ENCODE measurements around the gene IGSF5.
"Not testable (repeated sequence)": the region's sequence is repeated elsewhere in the genome, so short reads cannot be mapped to it uniquely, and the experiment has no call there.

Gene IGSF5

GRCh38 chr21:39744883-39745282, at the start of gene IGSF5:
TSS of gene IGSF5 (plus strand) at chr21:39745183. CDS start at chr21:39745510, 327 bp downstream.
- not testable (repeated sequence) for H3K4me3 Mint-ChIP-seq; DNase-seq (ENCODE audit: low spot score in 2 of 2); H3K27ac Mint-ChIP-seq (ENCODE audit: low read depth); H3K4me1 Mint-ChIP-seq; H3K36me3 Mint-ChIP-seq (ENCODE audit: insufficient read depth); ATAC-seq (replicated peaks; ENCODE audit: extremely low read depth, poor library complexity, severe bottlenecking); H3K27me3 Mint-ChIP-seq
- peaks cover 10% of the 10 kb centered on the region for H3K9me3 Mint-ChIP-seq

GRCh38 chr21:39696196-39696595, 48.8 kb upstream of the IGSF5 start:
- ATAC-seq (replicated peaks; ENCODE audit: extremely low read depth, poor library complexity, severe bottlenecking) (no peak), DNase-seq (ENCODE audit: low spot score in 2 of 2) (no peak)
- H3K4me3 Mint-ChIP-seq, result no peak overlapping the region
- peaks cover 5% of the 10 kb centered on the region for H3K9me3 Mint-ChIP-seq
- no peaks in the 10 kb centered on the region for H3K4me1 Mint-ChIP-seq
- no peak overlapping the region for H3K27ac Mint-ChIP-seq (ENCODE audit: low read depth)
- H3K36me3 Mint-ChIP-seq (ENCODE audit: insufficient read depth), result no peaks in the 10 kb centered on the region
- no peaks in the 10 kb centered on the region for H3K27me3 Mint-ChIP-seq

GRCh38 chr21:39696618-39697017, 48.4 kb upstream of the IGSF5 start:
- no peaks in the 10 kb centered on the region for H3K27me3 Mint-ChIP-seq
- H3K9me3 Mint-ChIP-seq, result peaks cover 5% of the 10 kb centered on the region
- H3K4me3 Mint-ChIP-seq, result no peak overlapping the region
- no peak for DNase-seq (ENCODE audit: low spot score in 2 of 2)
- no peaks in the 10 kb centered on the region for H3K4me1 Mint-ChIP-seq
- no peak overlapping the region for H3K27ac Mint-ChIP-seq (ENCODE audit: low read depth)
- ATAC-seq (replicated peaks; ENCODE audit: extremely low read depth, poor library complexity, severe bottlenecking), result no peak
- H3K36me3 Mint-ChIP-seq (ENCODE audit: insufficient read depth), result no peaks in the 10 kb centered on the region

- no peaks in the 10 kb centered on the region for H3K4me1 Mint-ChIP-seq
- no peak overlapping the region for H3K27ac Mint-ChIP-seq (ENCODE audit: low read depth)
- H3K9me3 Mint-ChIP-seq, result peaks cover 8% of the 10 kb centered on the region
- no peaks in the 10 kb centered on the region for H3K27me3 Mint-ChIP-seq
- DNase-seq (ENCODE audit: low spot score in 2 of 2), result no peak
- no peak for ATAC-seq (replicated peaks; ENCODE audit: extremely low read depth, poor library complexity, severe bottlenecking)
- H3K4me3 Mint-ChIP-seq, result no peak overlapping the region
- H3K36me3 Mint-ChIP-seq (ENCODE audit: insufficient read depth), result no peaks in the 10 kb centered on the region
Observed at GRCh38 chr21:39700318-39700717, 44.7 kb upstream of the IGSF5 start.

- Mint-ChIP-seq H3K27ac (ENCODE audit: low read depth) (no peak overlapping the region), H3K36me3 (ENCODE audit: insufficient read depth) (no peaks in the 10 kb centered on the region), H3K27me3 (no peaks in the 10 kb centered on the region), H3K9me3 (peaks cover 8% of the 10 kb centered on the region), H3K4me1 (no peaks in the 10 kb centered on the region), H3K4me3 (no peak overlapping the region)
- DNase-seq (ENCODE audit: low spot score in 2 of 2) (no peak), ATAC-seq (replicated peaks; ENCODE audit: extremely low read depth, poor library complexity, severe bottlenecking) (no peak)
Observed at GRCh38 chr21:39703578-39703977, 41.4 kb upstream of the IGSF5 start.

GRCh38 chr21:39705849-39706248, 39.1 kb upstream of the IGSF5 start:
- no peak overlapping the region for H3K4me3 Mint-ChIP-seq
- no peak for DNase-seq (ENCODE audit: low spot score in 2 of 2)
- no peak for ATAC-seq (replicated peaks; ENCODE audit: extremely low read depth, poor library complexity, severe bottlenecking)
- peaks cover 8% of the 10 kb centered on the region for H3K9me3 Mint-ChIP-seq
- H3K27ac Mint-ChIP-seq (ENCODE audit: low read depth), result no peak overlapping the region
- H3K4me1 Mint-ChIP-seq, result no peaks in the 10 kb centered on the region
- no peaks in the 10 kb centered on the region for H3K27me3 Mint-ChIP-seq
- no peaks in the 10 kb centered on the region for H3K36me3 Mint-ChIP-seq (ENCODE audit: insufficient read depth)

GRCh38 chr21:39707316-39707715, 37.7 kb upstream of the IGSF5 start:
- Mint-ChIP-seq H3K9me3 (peaks cover 8% of the 10 kb centered on the region), H3K36me3 (ENCODE audit: insufficient read depth) (no peaks in the 10 kb centered on the region), H3K4me3 (no peak overlapping the region), H3K4me1 (no peaks in the 10 kb centered on the region), H3K27me3 (no peaks in the 10 kb centered on the region), H3K27ac (ENCODE audit: low read depth) (no peak overlapping the region)
- ATAC-seq (replicated peaks; ENCODE audit: extremely low read depth, poor library complexity, severe bottlenecking) (no peak), DNase-seq (ENCODE audit: low spot score in 2 of 2) (no peak)

GRCh38 chr21:39710866-39711265, 34.1 kb upstream of the IGSF5 start:
- DNase-seq (ENCODE audit: low spot score in 2 of 2) (no peak), ATAC-seq (replicated peaks; ENCODE audit: extremely low read depth, poor library complexity, severe bottlenecking) (no peak)
- Mint-ChIP-seq H3K9me3 (no peaks in the 10 kb centered on the region), H3K27ac (ENCODE audit: low read depth) (no peak overlapping the region), H3K27me3 (no peaks in the 10 kb centered on the region), H3K4me1 (no peaks in the 10 kb centered on the region), H3K4me3 (no peak overlapping the region), H3K36me3 (ENCODE audit: insufficient read depth) (no peaks in the 10 kb centered on the region)

GRCh38 chr21:39712273-39712672, 32.7 kb upstream of the IGSF5 start:
- no peaks in the 10 kb centered on the region for H3K4me1 Mint-ChIP-seq

GRCh38 chr21:39712976-39713375, 32.0 kb upstream of the IGSF5 start:
- DNase-seq (ENCODE audit: low spot score in 2 of 2) (no peak), ATAC-seq (replicated peaks; ENCODE audit: extremely low read depth, poor library complexity, severe bottlenecking) (no peak)
- H3K4me3 Mint-ChIP-seq, result no peak overlapping the region
- H3K36me3 Mint-ChIP-seq (ENCODE audit: insufficient read depth), result no peaks in the 10 kb centered on the region
- no peak overlapping the region for H3K27ac Mint-ChIP-seq (ENCODE audit: low read depth)
- H3K27me3 Mint-ChIP-seq, result no peaks in the 10 kb centered on the region
- H3K4me1 Mint-ChIP-seq, result no peaks in the 10 kb centered on the region
- no peaks in the 10 kb centered on the region for H3K9me3 Mint-ChIP-seq

More at GRCh38 chr21:39712273-39712672, 32.7 kb upstream of the IGSF5 start:
- H3K9me3 Mint-ChIP-seq, result no peaks in the 10 kb centered on the region
- DNase-seq (ENCODE audit: low spot score in 2 of 2), result no peak
- H3K36me3 Mint-ChIP-seq (ENCODE audit: insufficient read depth), result no peaks in the 10 kb centered on the region
- H3K4me3 Mint-ChIP-seq, result no peak overlapping the region
- ATAC-seq (replicated peaks; ENCODE audit: extremely low read depth, poor library complexity, severe bottlenecking), result no peak
- H3K27ac Mint-ChIP-seq (ENCODE audit: low read depth), result no peak overlapping the region
- no peaks in the 10 kb centered on the region for H3K27me3 Mint-ChIP-seq

- no peaks in the 10 kb centered on the region for H3K9me3 Mint-ChIP-seq
- ATAC-seq (replicated peaks; ENCODE audit: extremely low read depth, poor library complexity, severe bottlenecking), result no peak
- no peaks in the 10 kb centered on the region for H3K4me1 Mint-ChIP-seq
- no peaks in the 10 kb centered on the region for H3K27me3 Mint-ChIP-seq
- H3K27ac Mint-ChIP-seq (ENCODE audit: low read depth), result no peak overlapping the region
- no peak overlapping the region for H3K4me3 Mint-ChIP-seq
- no peak for DNase-seq (ENCODE audit: low spot score in 2 of 2)
- H3K36me3 Mint-ChIP-seq (ENCODE audit: insufficient read depth), result no peaks in the 10 kb centered on the region
Observed at GRCh38 chr21:39713905-39714304, 31.1 kb upstream of the IGSF5 start.

- no peak for ATAC-seq (replicated peaks; ENCODE audit: extremely low read depth, poor library complexity, severe bottlenecking)
- no peak overlapping the region for H3K27ac Mint-ChIP-seq (ENCODE audit: low read depth)
- H3K27me3 Mint-ChIP-seq, result no peaks in the 10 kb centered on the region
- H3K36me3 Mint-ChIP-seq (ENCODE audit: insufficient read depth), result no peaks in the 10 kb centered on the region
- DNase-seq (ENCODE audit: low spot score in 2 of 2), result no peak
- no peaks in the 10 kb centered on the region for H3K4me1 Mint-ChIP-seq
- no peak overlapping the region for H3K4me3 Mint-ChIP-seq
- no peaks in the 10 kb centered on the region for H3K9me3 Mint-ChIP-seq
Observed at GRCh38 chr21:39714331-39714730, 30.7 kb upstream of the IGSF5 start.

- Mint-ChIP-seq H3K9me3 (no peaks in the 10 kb centered on the region), H3K4me3 (no peak overlapping the region), H3K27ac (ENCODE audit: low read depth) (no peak overlapping the region), H3K36me3 (ENCODE audit: insufficient read depth) (no peaks in the 10 kb centered on the region), H3K4me1 (no peaks in the 10 kb centered on the region), H3K27me3 (no peaks in the 10 kb centered on the region)
- no peak for DNase-seq (ENCODE audit: low spot score in 2 of 2)
- ATAC-seq (replicated peaks; ENCODE audit: extremely low read depth, poor library complexity, severe bottlenecking), result no peak
Observed at GRCh38 chr21:39715804-39716397, 29.1 kb upstream of the IGSF5 start.

All from central memory CD8-positive, alpha-beta T cell (primary cell).